Liver (tissue), 3 donors: ENCODE measurements around the gene TMEM117.

Experiments used
- EGR1 ChIP-seq, 2 donors: IDR thresholded peaks; 2 replicates each; pipeline ENCODE4 v1.6.1; 2016 to 2018; ENCODE audit warnings: antibody characterized with exemption in 2 of 2, low read depth in 2 of 2
- FOXA1 ChIP-seq: IDR thresholded peaks from 2 replicates; pipeline ENCODE4 v1.6.1; 2016; ENCODE audit warnings: antibody characterized with exemption
- GABPA ChIP-seq, 2 donors: IDR thresholded peaks in 1 of 2; conservative IDR thresholded peaks in 1 of 2; 2 replicates each; pipeline ENCODE4 v1.6.1; 2016; ENCODE audit warnings: antibody characterized with exemption in 2 of 2, mild to moderate bottlenecking in 1 of 2, moderate library complexity in 1 of 2
- JUND ChIP-seq, 2 donors: IDR thresholded peaks; 2 replicates each; pipeline ENCODE4 v1.6.1; 2016; ENCODE audit warnings: antibody characterized with exemption in 2 of 2
- MAX ChIP-seq: IDR thresholded peaks from 2 replicates; pipeline ENCODE4 v1.6.1; 2016; ENCODE audit warnings: antibody characterized with exemption
- NR2F2 ChIP-seq: IDR thresholded peaks from 2 replicates; pipeline ENCODE4 v1.6.1; 2016; ENCODE audit warnings: antibody characterized with exemption
- RAD21 ChIP-seq, 2 donors: IDR thresholded peaks; 2 replicates each; pipeline ENCODE4 v1.6.1; 2016; ENCODE audit warnings: antibody characterized with exemption in 2 of 2, mild to moderate bottlenecking in 2 of 2
- SP1 ChIP-seq: IDR thresholded peaks from 2 replicates; pipeline ENCODE4 v1.6.1; 2018; ENCODE audit warnings: antibody characterized with exemption, mild to moderate bottlenecking
- TAF1 ChIP-seq: conservative IDR thresholded peaks from 2 replicates; pipeline ENCODE4 v1.6.1; 2016; ENCODE audit warnings: antibody characterized with exemption, mild to moderate bottlenecking
- TF ChIP-seq, protein P1 (sequence below): fragments of 150-350 bp; IDR thresholded peaks from 2 replicates; pipeline ENCODE4 v1.5.1; 2017; ENCODE audit warnings: improper control_type of control experiment, low read depth, low read length; ENCODE audit not compliant: missing input control
- TF ChIP-seq, protein P2 (sequence below): IDR thresholded peaks from 2 replicates; pipeline ENCODE4 v1.6.1; 2016; ENCODE audit warnings: antibody characterized with exemption
- TF ChIP-seq, protein P3 (sequence below): IDR thresholded peaks from 2 replicates; pipeline ENCODE4 v1.6.1; 2016; ENCODE audit warnings: antibody characterized with exemption, mild to moderate bottlenecking
- TF ChIP-seq, protein P4 (sequence below): IDR thresholded peaks from 2 replicates; pipeline ENCODE4 v1.6.1; 2016; ENCODE audit warnings: antibody characterized with exemption
- donor health status: healthy.
- donor health status: healthy.

DNA sequence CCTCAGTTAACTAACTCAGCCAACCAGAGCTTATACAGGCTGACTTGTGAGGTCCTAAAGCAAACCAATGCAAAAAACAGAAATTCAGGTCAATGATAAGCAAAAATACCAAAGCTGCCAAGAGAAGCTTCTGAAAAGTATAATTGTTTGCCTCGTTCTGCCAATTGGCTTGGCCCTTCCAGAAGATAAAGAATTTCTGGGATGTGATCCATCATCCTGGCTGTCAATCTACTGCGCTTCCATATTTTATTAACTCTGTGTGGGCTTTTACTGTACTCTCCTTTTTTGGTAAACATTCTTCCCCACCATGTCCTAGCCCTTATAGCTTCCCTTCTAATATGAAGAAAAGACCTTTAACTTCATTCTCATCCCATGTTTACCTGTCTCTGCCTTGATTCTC, 387.9 kb downstream of the TMEM117 start:
- TF ChIP-seq, protein P1, sequence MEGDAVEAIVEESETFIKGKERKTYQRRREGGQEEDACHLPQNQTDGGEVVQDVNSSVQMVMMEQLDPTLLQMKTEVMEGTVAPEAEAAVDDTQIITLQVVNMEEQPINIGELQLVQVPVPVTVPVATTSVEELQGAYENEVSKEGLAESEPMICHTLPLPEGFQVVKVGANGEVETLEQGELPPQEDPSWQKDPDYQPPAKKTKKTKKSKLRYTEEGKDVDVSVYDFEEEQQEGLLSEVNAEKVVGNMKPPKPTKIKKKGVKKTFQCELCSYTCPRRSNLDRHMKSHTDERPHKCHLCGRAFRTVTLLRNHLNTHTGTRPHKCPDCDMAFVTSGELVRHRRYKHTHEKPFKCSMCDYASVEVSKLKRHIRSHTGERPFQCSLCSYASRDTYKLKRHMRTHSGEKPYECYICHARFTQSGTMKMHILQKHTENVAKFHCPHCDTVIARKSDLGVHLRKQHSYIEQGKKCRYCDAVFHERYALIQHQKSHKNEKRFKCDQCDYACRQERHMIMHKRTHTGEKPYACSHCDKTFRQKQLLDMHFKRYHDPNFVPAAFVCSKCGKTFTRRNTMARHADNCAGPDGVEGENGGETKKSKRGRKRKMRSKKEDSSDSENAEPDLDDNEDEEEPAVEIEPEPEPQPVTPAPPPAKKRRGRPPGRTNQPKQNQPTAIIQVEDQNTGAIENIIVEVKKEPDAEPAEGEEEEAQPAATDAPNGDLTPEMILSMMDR = no peak
- TF ChIP-seq GABPA (IDR thresholded peaks at IDR 0.05 in 1 of 2, conservative IDR thresholded peaks at IDR 0.05 in 1 of 2) (no peak), SP1 (no peak), JUND (IDR thresholded peaks at IDR 0.05) (no peak), EGR1 (IDR thresholded peaks at IDR 0.05; ENCODE audit: low read depth in 2 of 2) (no peak), MAX (no peak), FOXA1 (no peak), RAD21 (IDR thresholded peaks at IDR 0.05) (no peak), NR2F2 (no peak), TAF1 (no peak)
- TF ChIP-seq, protein P2, sequence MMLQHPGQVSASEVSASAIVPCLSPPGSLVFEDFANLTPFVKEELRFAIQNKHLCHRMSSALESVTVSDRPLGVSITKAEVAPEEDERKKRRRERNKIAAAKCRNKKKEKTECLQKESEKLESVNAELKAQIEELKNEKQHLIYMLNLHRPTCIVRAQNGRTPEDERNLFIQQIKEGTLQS = no peak
- TF ChIP-seq, protein P3, sequence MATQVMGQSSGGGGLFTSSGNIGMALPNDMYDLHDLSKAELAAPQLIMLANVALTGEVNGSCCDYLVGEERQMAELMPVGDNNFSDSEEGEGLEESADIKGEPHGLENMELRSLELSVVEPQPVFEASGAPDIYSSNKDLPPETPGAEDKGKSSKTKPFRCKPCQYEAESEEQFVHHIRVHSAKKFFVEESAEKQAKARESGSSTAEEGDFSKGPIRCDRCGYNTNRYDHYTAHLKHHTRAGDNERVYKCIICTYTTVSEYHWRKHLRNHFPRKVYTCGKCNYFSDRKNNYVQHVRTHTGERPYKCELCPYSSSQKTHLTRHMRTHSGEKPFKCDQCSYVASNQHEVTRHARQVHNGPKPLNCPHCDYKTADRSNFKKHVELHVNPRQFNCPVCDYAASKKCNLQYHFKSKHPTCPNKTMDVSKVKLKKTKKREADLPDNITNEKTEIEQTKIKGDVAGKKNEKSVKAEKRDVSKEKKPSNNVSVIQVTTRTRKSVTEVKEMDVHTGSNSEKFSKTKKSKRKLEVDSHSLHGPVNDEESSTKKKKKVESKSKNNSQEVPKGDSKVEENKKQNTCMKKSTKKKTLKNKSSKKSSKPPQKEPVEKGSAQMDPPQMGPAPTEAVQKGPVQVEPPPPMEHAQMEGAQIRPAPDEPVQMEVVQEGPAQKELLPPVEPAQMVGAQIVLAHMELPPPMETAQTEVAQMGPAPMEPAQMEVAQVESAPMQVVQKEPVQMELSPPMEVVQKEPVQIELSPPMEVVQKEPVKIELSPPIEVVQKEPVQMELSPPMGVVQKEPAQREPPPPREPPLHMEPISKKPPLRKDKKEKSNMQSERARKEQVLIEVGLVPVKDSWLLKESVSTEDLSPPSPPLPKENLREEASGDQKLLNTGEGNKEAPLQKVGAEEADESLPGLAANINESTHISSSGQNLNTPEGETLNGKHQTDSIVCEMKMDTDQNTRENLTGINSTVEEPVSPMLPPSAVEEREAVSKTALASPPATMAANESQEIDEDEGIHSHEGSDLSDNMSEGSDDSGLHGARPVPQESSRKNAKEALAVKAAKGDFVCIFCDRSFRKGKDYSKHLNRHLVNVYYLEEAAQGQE = no peak
- TF ChIP-seq, protein P4, sequence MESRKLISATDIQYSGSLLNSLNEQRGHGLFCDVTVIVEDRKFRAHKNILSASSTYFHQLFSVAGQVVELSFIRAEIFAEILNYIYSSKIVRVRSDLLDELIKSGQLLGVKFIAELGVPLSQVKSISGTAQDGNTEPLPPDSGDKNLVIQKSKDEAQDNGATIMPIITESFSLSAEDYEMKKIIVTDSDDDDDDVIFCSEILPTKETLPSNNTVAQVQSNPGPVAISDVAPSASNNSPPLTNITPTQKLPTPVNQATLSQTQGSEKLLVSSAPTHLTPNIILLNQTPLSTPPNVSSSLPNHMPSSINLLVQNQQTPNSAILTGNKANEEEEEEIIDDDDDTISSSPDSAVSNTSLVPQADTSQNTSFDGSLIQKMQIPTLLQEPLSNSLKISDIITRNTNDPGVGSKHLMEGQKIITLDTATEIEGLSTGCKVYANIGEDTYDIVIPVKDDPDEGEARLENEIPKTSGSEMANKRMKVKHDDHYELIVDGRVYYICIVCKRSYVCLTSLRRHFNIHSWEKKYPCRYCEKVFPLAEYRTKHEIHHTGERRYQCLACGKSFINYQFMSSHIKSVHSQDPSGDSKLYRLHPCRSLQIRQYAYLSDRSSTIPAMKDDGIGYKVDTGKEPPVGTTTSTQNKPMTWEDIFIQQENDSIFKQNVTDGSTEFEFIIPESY = no peak
